ENCODE results near the gene HDAC9.

DNA sequence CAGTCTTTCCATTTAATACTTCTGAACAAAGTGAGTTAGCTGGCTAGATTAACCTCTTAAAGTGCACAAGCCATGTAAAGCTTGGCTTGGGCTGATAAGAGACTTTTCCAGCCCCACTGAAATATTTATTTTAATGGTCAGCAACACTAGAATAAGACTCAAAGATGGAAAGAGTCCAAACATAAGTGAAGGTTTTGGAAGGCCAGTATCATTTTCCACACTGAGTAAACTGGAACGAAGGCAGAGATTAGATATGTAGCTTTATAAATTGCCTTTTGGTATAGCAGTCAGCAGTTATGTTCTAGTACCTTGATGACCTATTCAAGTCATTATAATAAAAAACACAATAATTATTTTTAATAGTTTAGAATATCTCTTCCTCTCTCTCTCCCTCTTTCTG is 102.2 kb downstream of the HDAC9 start:
- no peak for TF ChIP-seq EZH2 (IDR thresholded peaks at IDR 0.05; ENCODE audit: borderline replicate concordance, low read depth, low read length, poor library complexity, severe bottlenecking)
- TF ChIP-seq, protein P1, sequence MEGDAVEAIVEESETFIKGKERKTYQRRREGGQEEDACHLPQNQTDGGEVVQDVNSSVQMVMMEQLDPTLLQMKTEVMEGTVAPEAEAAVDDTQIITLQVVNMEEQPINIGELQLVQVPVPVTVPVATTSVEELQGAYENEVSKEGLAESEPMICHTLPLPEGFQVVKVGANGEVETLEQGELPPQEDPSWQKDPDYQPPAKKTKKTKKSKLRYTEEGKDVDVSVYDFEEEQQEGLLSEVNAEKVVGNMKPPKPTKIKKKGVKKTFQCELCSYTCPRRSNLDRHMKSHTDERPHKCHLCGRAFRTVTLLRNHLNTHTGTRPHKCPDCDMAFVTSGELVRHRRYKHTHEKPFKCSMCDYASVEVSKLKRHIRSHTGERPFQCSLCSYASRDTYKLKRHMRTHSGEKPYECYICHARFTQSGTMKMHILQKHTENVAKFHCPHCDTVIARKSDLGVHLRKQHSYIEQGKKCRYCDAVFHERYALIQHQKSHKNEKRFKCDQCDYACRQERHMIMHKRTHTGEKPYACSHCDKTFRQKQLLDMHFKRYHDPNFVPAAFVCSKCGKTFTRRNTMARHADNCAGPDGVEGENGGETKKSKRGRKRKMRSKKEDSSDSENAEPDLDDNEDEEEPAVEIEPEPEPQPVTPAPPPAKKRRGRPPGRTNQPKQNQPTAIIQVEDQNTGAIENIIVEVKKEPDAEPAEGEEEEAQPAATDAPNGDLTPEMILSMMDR (conservative IDR thresholded peaks at IDR 0.05; ENCODE audit: low read depth, low read length), result no peak
